ENCODE measurements around the gene SLC8A1. TPM values are rescaled to one million over a fixed set of nuclear protein-coding genes. Genes with fewer than 3 reads are reported as not detected.

Gene SLC8A1
- total and polyA plus RNA-seq, 10 of the 15 experiments (the other 5 are each of a cell fraction or from before 2014, with no cell fraction given): under 0.01 to 1.2 (median 0.01) TPM; not detected in 3

GRCh38 chr2:40120957-40121356 is 330.9 kb downstream of the SLC8A1 start (continued):
- TF ChIP-seq NKRF (conservative IDR thresholded peaks at IDR 0.05): no peak
- TF ChIP-seq USF1 (IDR thresholded peaks at IDR 0.05; ENCODE audit: borderline replicate concordance, extremely low read length, insufficient read depth, low read depth, low read length): no peak
- no peak for TF ChIP-seq MXI1 (IDR thresholded peaks at IDR 0.05; ENCODE audit: low read depth, low read length)
- no peak for TF ChIP-seq ZBED1 (IDR thresholded peaks at IDR 0.05; ENCODE audit: borderline replicate concordance)
- no peak for TF ChIP-seq ATF7 (IDR thresholded peaks at IDR 0.05; ENCODE audit: low read depth)
- TF ChIP-seq SMARCA5 (IDR thresholded peaks at IDR 0.05): no peak
- no peak for TF ChIP-seq MYB (IDR thresholded peaks at IDR 0.05; ENCODE audit: borderline replicate concordance, low read depth, low read length)
- TF ChIP-seq BACH1 (IDR thresholded peaks at IDR 0.05; ENCODE audit: borderline replicate concordance): no peak
- TF ChIP-seq CREB1 (IDR thresholded peaks at IDR 0.05; ENCODE audit: low read depth): no peak
- TF ChIP-seq ZBTB11 (CRISPR knock-in tag; IDR thresholded peaks at IDR 0.05): no peak

All from GM12878 (cell line).